NT2/D1 (cell line): ENCODE data around the gene PACS1.

ENCODE experiments used
- DNase-seq: peaks from one replicate; pipeline ENCODE4 v3.0.0-alpha.2; 2011; ENCODE audit warnings: low read depth, low spot score
- H3K27me3 ChIP-seq: 2 replicates; pipeline ENCODE4 v1.6.0; 2011; ENCODE audit warnings: mild to moderate bottlenecking; ENCODE audit not compliant: insufficient read length, insufficient read depth
- H3K36me3 ChIP-seq: 2 replicates; pipeline ENCODE4 v1.6.1; 2011; ENCODE audit warnings: mild to moderate bottlenecking, low read length, mixed read lengths; ENCODE audit not compliant: insufficient read depth, insufficient read length
- H3K4me1 ChIP-seq: 2 replicates; pipeline ENCODE4 v1.5.1; 2011; ENCODE audit not compliant: insufficient read depth, insufficient read length
- H3K4me3 ChIP-seq: 2 replicates; pipeline ENCODE4 v1.5.1; 2011; ENCODE audit warnings: low read depth; ENCODE audit not compliant: insufficient read length
- H3K9ac ChIP-seq: 2 replicates; pipeline ENCODE4 v1.6.0; 2011; ENCODE audit warnings: low read depth; ENCODE audit not compliant: insufficient read length
- H3K9me3 ChIP-seq: 2 replicates; pipeline ENCODE4 v1.5.1; 2011; ENCODE audit warnings: mild to moderate bottlenecking, low read length; ENCODE audit not compliant: insufficient read depth
- SUZ12 ChIP-seq: IDR thresholded peaks from 2 replicates; pipeline ENCODE4 v1.6.1; 2011; ENCODE audit not compliant: insufficient read length, insufficient read depth; ENCODE audit errors: extremely low read depth
- YY1 ChIP-seq: IDR thresholded peaks from 2 replicates; pipeline ENCODE4 v1.6.1; 2011; ENCODE audit not compliant: insufficient read length, insufficient read depth
- ZNF274 ChIP-seq: IDR thresholded peaks from 2 replicates; pipeline ENCODE4 v1.6.1; 2011; ENCODE audit warnings: mild to moderate bottlenecking, low read depth, low read length

Gene PACS1

DNA sequence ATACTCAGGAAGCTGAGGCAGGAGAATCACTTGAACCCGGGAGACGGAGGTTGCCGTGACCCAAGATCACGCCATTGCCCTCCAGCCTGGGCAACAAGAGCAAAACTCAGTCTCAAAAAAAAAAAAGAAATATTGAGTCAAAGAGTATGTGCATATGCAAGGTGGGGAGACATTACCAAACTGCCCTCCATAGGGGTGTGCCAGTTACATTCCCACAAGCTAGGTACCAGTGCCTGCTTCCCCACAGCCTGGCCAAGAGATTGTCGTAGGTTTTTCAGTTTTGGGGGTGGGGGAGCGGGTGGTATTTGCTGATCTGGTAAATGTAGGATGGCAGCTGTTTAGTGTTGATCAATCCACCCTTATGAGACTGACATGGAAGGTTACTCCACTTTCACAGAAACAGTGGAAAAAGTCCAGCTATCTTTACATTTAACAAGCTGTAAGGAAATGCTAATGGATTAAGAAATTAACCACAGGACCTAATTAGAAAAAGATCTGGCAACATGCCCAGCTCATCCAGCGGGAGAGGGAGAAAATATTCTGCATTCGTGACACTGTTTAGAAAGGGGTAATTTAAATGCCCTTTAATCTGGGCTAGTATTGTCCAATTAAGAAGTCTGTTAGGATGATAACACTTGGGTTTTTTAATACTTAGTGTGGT lies 89.4 kb downstream of the PACS1 start:
- Histone ChIP-seq H3K36me3 (no peaks in the 10 kb centered on the region), H3K27me3 (no peaks in the 10 kb centered on the region), H3K9ac (no peak overlapping the region), H3K4me3 (no peak overlapping the region), H3K9me3 (no peaks in the 10 kb centered on the region), H3K4me1 (no peaks in the 10 kb centered on the region)
- TF ChIP-seq YY1: no peak
- TF ChIP-seq ZNF274: no peak
- TF ChIP-seq SUZ12: no peak
- no peak for DNase-seq

DNA sequence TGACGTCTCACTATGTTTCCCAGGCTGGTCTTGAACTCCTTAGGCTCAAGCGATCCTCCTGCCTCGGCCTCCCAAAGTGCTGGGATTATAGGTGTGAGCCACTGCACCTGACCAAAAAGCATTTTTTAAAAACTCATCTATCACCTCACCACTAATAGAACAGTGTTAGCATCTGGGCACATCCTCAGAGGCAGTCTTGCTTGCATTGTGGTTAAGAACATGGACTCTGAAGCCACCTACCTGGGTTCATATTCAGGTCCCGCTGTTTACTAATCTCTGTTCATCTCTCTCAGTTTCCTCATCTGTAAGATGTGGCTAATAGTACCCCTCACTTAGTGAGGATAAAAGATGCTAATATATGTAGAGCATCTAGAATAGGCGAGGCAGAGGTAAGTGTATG lies 90.6 kb downstream of the PACS1 start:
- no peak for DNase-seq
- Histone ChIP-seq H3K9ac (no peak overlapping the region), H3K36me3 (no peaks in the 10 kb centered on the region), H3K27me3 (no peaks in the 10 kb centered on the region), H3K9me3 (no peaks in the 10 kb centered on the region), H3K4me1 (no peaks in the 10 kb centered on the region), H3K4me3 (no peak overlapping the region)
- TF ChIP-seq ZNF274: no peak
- no peak for TF ChIP-seq SUZ12
- no peak for TF ChIP-seq YY1

DNA sequence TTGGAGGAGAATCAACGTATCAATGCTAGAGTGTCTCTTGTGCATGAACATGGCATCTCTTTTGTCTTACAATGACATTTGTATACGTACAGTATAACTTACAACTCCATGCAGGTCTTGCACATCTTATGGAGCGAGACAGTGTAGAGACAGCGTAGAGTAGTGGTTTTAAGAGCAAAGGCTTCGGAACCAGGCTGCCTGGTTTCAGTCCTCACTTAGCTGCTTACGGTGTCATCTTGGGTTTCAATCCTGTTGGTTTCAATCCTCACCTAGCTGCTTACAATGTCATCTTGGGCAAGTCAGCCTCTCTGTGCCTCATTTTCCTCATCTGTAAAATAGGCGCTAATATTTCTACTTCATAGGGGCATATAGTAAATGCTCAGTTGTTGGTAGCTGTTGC lies 98.2 kb downstream of the PACS1 start:
- DNase-seq: no peak
- no peaks in the 10 kb centered on the region for H3K4me1 ChIP-seq
- TF ChIP-seq SUZ12 (no peak), YY1 (no peak), ZNF274 (no peak)
- H3K36me3 ChIP-seq: no peaks in the 10 kb centered on the region
- H3K4me3 ChIP-seq: no peak overlapping the region
- no peaks in the 10 kb centered on the region for H3K27me3 ChIP-seq
- H3K9ac ChIP-seq: no peak overlapping the region
- H3K9me3 ChIP-seq: no peaks in the 10 kb centered on the region

DNA sequence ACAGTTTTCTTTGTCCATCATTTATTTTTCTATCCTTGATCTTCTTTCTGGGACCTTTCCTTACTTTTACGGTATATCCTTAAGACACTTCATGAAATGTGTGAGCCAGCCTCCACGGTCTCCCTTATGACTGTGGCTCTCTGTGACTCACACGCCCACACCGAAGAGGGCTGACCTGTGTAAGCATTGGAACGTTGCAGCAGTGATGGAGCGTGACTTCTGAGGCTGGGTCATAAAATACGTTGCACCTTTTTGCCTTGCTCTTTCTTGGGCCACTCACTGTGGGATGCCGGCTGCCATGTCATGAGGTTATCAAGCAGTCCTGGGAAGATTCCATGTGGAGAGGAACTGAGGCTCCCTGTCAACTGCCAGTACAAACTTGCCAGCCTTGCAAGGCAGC lies 102.1 kb downstream of the PACS1 start:
- Histone ChIP-seq H3K9me3 (no peaks in the 10 kb centered on the region), H3K4me1 (no peaks in the 10 kb centered on the region), H3K27me3 (no peaks in the 10 kb centered on the region), H3K36me3 (no peaks in the 10 kb centered on the region), H3K4me3 (no peak overlapping the region), H3K9ac (no peak overlapping the region)
- TF ChIP-seq SUZ12 (no peak), YY1 (no peak), ZNF274 (no peak)
- DNase-seq: no peak

DNA sequence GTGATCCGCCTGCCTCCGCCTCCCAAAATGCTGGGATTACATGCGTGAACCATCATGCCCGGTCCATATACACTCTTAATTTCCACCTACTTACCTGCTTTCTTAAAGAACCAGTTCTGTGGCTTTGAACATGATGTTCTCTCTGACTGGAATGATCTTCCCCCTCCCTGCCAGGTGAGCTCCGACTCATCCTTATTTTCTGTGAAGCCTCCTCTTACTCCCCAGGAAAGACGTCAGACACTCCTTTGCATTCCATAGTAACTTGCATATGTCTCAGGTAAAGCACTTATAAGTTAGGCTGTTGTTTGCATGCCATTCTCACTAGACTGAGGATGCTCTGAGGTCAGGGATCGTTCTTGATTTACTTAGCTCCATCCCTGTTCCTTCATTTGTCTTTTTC lies 106.6 kb downstream of the PACS1 start:
- no peak for DNase-seq
- no peak overlapping the region for H3K4me3 ChIP-seq
- H3K4me1 ChIP-seq: no peaks in the 10 kb centered on the region
- H3K9ac ChIP-seq: no peak overlapping the region
- H3K27me3 ChIP-seq: no peaks in the 10 kb centered on the region
- no peaks in the 10 kb centered on the region for H3K9me3 ChIP-seq
- H3K36me3 ChIP-seq: no peaks in the 10 kb centered on the region
- TF ChIP-seq ZNF274: no peak
- no peak for TF ChIP-seq SUZ12
- TF ChIP-seq YY1: no peak

- no peaks in the 10 kb centered on the region for H3K4me1 ChIP-seq
- no peaks in the 10 kb centered on the region for H3K9me3 ChIP-seq
- H3K36me3 ChIP-seq: no peaks in the 10 kb centered on the region
- no peak overlapping the region for H3K9ac ChIP-seq
- TF ChIP-seq YY1 (no peak), ZNF274 (no peak), SUZ12 (no peak)
- no peak overlapping the region for H3K4me3 ChIP-seq
- H3K27me3 ChIP-seq: no peaks in the 10 kb centered on the region
- DNase-seq: no peak
Measured at GRCh38 chr11:66178183-66178582, 108.1 kb downstream of the PACS1 start.

- Histone ChIP-seq H3K27me3 (no peaks in the 10 kb centered on the region), H3K36me3 (no peaks in the 10 kb centered on the region), H3K4me1 (no peaks in the 10 kb centered on the region), H3K9ac (no peak overlapping the region), H3K4me3 (no peak overlapping the region), H3K9me3 (no peaks in the 10 kb centered on the region)
- DNase-seq: no peak
- TF ChIP-seq SUZ12 (no peak), YY1 (no peak), ZNF274 (no peak)
Measured at GRCh38 chr11:66178871-66179270, 108.8 kb downstream of the PACS1 start.
